Measurements from ENCODE around the gene RADX. TPM values are rescaled to one million over a fixed set of nuclear protein-coding genes. Genes with fewer than 3 reads are reported as not detected.

The RADX gene, protein sequence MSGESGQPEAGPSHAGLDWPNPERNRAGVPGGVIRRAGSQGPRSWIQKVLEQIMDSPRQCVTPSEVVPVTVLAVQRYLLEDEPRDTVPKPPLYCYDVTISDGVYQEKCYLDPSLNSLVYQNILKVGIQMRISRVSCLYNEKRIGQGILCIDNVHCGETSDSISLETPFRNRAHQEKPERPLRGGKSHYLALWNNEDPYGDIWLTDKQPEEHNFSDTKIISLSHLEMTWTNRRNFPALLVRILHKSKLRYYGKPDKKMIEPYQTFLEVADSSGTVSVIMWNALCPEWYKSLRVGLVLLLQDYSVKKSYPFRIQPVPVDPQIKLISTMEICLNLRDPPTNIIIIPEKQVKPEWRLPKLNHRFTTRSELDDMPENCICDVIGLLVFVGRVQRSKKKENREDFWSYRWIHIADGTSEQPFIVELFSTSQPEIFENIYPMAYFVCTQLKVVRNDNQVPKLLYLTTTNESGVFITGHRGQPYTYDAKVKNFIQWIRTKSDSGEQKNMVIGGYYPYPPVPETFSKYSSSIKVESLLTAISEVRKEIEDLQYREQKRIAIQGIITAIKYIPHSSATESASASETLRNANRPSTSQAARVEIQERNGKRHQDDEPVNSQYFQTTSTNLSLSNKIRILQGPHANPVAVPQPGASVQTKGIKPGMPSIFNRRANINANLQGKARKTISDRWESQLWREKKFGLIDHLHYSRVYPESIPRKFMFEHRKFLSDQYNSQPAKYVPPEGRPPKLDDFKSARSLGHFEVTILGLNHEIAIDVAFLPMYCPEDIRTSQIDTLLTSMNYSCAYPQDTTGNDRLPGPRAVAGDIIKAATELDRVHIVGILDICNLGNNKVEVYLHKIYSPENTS
- 26.6 TPM for polyA plus RNA-seq (2012; ENCODE audit: insufficient read length, low read depth)

DNA sequence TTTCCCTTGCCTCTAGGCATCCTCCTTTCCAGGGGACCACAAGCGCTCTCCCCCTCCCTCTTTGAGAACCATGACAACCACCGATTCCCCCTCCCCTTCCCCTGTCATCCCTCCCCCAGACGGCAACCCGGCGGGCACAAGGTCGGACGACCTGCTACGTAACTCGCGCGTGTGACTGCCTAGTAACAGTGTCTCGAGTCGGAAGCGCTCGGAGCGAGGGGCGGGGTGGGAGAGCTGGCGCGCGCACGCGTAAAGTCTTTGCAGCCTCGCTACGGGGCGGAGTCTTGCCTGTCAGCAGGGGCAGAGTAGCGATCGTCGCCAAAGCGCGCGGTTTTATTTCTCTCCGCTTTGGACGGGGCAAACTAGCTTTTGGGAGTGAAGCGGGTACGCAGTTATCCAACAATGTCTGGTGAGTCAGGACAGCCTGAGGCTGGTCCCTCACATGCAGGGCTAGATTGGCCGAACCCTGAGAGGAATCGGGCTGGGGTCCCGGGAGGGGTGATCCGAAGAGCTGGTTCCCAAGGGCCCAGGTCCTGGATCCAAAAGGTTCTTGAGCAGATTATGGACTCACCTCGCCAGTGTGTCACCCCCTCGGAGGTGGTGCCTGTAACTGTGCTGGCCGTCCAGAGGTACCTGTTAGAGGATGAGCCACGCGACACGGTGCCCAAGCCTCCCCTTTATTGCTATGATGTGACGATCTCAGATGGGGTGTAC lies at the start of gene RADX:
Gene RADX (plus strand): TSS at position 300 of the 714 bp plus-strand sequence. CDS start 103 bp downstream, at position 403.
- peak; percentile 78; the same call in 1 of the 2 replicates for TF ChIP-seq POLR2AphosphoS5 (IDR thresholded peaks at IDR 0.05; ENCODE audit: low read depth, low read length)
- no peak for TF ChIP-seq SIN3A (IDR thresholded peaks at IDR 0.05; ENCODE audit: borderline replicate concordance, insufficient read depth, low read length)
- TF ChIP-seq, protein P1, sequence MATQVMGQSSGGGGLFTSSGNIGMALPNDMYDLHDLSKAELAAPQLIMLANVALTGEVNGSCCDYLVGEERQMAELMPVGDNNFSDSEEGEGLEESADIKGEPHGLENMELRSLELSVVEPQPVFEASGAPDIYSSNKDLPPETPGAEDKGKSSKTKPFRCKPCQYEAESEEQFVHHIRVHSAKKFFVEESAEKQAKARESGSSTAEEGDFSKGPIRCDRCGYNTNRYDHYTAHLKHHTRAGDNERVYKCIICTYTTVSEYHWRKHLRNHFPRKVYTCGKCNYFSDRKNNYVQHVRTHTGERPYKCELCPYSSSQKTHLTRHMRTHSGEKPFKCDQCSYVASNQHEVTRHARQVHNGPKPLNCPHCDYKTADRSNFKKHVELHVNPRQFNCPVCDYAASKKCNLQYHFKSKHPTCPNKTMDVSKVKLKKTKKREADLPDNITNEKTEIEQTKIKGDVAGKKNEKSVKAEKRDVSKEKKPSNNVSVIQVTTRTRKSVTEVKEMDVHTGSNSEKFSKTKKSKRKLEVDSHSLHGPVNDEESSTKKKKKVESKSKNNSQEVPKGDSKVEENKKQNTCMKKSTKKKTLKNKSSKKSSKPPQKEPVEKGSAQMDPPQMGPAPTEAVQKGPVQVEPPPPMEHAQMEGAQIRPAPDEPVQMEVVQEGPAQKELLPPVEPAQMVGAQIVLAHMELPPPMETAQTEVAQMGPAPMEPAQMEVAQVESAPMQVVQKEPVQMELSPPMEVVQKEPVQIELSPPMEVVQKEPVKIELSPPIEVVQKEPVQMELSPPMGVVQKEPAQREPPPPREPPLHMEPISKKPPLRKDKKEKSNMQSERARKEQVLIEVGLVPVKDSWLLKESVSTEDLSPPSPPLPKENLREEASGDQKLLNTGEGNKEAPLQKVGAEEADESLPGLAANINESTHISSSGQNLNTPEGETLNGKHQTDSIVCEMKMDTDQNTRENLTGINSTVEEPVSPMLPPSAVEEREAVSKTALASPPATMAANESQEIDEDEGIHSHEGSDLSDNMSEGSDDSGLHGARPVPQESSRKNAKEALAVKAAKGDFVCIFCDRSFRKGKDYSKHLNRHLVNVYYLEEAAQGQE (IDR thresholded peaks at IDR 0.05; ENCODE audit: insufficient read depth in 1 of 2, low read depth in 2 of 2, low read length in 2 of 2): peak in 1 of 2 experiments; percentile 15; a peak in 2 of 4 replicates
- peak; percentile 94; the same call in 1 of the 2 replicates for TF ChIP-seq TAF1 (IDR thresholded peaks at IDR 0.05; ENCODE audit: borderline replicate concordance, insufficient read depth, low read length)
- TF ChIP-seq FOXP2 (optimal IDR thresholded peaks at IDR 0.05; ENCODE audit: borderline replicate concordance, extremely low read depth, extremely low read length, insufficient read depth): peak; percentile 95

- no peak for TF ChIP-seq POLR2AphosphoS5 (IDR thresholded peaks at IDR 0.05; ENCODE audit: low read depth, low read length)
- TF ChIP-seq, protein P1 (IDR thresholded peaks at IDR 0.05; ENCODE audit: insufficient read depth in 1 of 2, low read depth in 2 of 2, low read length in 2 of 2): no peak
- TF ChIP-seq TAF1 (IDR thresholded peaks at IDR 0.05; ENCODE audit: borderline replicate concordance, insufficient read depth, low read length): no peak
- no peak for TF ChIP-seq FOXP2 (optimal IDR thresholded peaks at IDR 0.05; ENCODE audit: borderline replicate concordance, extremely low read depth, extremely low read length, insufficient read depth)
- TF ChIP-seq SIN3A (IDR thresholded peaks at IDR 0.05; ENCODE audit: borderline replicate concordance, insufficient read depth, low read length): no peak
Measured at GRCh38 chrX:106564986-106565385, 46.8 kb upstream of the RADX start.

DNA sequence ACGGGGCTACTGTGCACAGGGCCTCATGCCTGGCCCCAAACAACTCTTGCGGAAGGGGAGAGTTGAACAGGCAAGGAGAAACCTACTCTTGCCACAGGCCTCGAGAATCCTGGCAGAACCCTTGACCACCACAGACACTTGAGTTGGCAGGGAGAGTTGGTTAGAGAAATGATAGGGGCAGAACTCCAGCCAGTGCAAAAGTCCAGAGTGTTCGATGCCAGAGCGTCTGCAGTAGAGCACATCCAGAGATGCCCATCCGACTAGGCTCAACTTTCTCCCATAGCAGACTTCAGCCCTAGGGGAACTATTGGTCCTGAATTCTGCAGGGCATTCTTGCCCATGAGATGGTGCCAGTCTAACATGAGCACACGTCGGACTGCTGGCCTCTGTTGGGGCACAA lies 45.4 kb upstream of the RADX start:
- TF ChIP-seq FOXP2 (optimal IDR thresholded peaks at IDR 0.05; ENCODE audit: borderline replicate concordance, extremely low read depth, extremely low read length, insufficient read depth) (no peak), SIN3A (IDR thresholded peaks at IDR 0.05; ENCODE audit: borderline replicate concordance, insufficient read depth, low read length) (no peak), TAF1 (IDR thresholded peaks at IDR 0.05; ENCODE audit: borderline replicate concordance, insufficient read depth, low read length) (no peak), POLR2AphosphoS5 (IDR thresholded peaks at IDR 0.05; ENCODE audit: low read depth, low read length) (no peak)
- TF ChIP-seq, protein P1 (IDR thresholded peaks at IDR 0.05; ENCODE audit: insufficient read depth in 1 of 2, low read depth in 2 of 2, low read length in 2 of 2): no peak

DNA sequence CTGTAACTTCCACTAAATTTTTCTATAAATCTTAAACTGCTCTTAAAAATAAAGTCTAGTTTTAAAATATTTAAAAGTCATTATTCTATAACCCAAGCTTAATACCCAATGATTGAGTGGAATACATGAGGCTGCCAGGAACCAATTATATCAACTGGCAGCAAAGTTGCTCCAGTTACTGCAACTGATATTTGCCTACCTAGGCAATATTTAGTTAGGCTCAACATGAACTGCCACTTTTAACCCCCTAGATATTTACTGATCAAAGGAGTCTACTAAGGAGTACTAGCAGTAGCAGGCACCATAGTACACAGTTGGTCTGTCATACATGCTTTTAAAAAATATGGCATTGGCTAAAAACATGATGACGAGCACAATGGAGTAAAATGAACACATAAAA lies 29.9 kb upstream of the RADX start:
- TF ChIP-seq TAF1 (IDR thresholded peaks at IDR 0.05; ENCODE audit: borderline replicate concordance, insufficient read depth, low read length): no peak

- no peak for TF ChIP-seq FOXP2 (optimal IDR thresholded peaks at IDR 0.05; ENCODE audit: borderline replicate concordance, extremely low read depth, extremely low read length, insufficient read depth)
Measured at GRCh38 chrX:106585478-106585877, 26.3 kb upstream of the RADX start.
